ENCODE measurements around the gene SERGEF.

Gene SERGEF

DNA sequence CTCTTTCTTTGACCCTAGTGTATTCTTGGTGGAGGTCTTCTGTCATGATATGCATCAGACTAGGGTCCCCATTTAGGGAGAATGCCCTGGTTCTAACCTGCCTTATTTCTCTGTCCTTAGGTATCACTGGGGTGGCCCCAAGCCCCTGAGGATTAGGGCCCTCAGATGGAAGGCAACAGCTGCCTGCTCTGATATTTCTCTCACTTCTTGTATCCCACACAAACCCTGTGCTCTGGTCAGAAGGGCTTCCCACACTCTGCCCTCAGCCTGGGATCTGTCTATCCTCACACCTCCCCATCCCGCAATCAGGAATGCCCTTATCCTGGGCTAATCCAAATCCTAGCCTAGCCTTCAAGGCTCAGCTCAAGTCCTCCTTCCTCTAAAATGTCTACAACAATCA is 202.8 kb downstream of the SERGEF start:
- no peak for DNase-seq

GRCh38 chr11:17807034-17807433 is 205.8 kb downstream of the SERGEF start:
- DNase-seq: no peak

- DNase-seq: no peak
Observed at GRCh38 chr11:17805873-17806272, 207.0 kb downstream of the SERGEF start.

DNA sequence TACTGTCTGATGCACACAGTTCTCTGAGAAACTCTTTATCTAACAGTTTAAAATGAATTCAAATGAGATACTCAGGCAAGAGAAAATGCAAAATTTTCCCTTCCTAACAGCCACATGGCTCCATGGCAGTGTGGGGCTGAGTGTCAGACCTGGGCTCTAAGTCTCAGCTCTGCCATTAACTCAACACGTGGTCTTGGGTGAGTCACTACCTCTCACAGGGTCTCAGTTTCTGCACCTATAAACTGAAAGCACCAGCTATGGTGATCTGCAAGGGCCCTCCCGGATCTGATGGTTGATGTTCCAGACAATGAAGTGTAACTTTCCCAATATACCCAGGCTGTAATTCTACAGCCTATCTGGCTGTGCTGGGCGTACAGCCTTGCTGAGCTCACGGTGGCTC is 207.8 kb downstream of the SERGEF start:
- no peak for DNase-seq

DNA sequence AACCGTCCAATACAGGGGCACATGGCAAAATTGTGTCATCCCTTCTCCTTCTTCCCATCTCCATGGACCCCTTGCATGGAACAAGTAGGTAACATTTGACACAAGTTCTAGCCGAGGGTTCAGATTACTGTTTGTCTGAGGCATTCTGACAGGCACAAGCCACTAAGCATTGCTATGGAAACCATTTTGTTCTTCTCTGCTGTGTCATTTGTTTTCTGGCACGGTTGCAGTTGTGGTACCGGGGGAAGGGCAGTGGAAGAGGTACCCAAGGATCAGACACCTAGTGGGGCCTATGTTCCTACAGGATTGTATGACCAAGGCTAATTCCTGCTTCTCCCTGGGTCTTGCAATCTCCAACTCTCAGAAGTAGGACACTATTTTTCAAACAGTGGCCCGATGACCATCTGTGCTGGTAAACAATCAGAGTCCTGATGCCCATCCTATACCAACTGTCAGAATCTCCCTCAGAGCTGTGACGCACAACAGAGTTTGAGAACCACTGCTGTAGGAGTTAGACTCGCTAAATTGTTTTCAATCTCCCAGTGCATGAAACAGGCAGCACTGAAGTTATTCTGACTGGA is 209.0 kb downstream of the SERGEF start:
- DNase-seq: no peak

DNA sequence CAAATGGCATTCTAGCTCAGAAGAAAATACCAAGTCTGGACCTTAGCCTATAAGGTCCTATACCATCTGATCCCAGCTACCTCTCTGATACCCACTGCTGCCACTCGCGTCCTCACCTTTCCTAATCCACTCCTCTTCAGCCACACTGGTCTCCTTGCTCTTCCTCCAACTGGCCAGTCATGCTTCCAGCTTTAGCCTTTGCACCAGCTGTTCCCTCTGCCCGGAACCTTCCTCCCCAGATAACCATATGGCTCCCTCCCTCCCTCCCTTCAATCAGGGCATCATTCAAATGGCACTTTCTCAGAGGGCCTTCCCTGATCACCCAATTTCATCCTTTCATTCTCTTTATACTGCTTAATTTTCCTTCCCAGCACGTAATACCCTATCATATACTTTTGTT is 210.4 kb downstream of the SERGEF start:
- DNase-seq: no peak

DNA sequence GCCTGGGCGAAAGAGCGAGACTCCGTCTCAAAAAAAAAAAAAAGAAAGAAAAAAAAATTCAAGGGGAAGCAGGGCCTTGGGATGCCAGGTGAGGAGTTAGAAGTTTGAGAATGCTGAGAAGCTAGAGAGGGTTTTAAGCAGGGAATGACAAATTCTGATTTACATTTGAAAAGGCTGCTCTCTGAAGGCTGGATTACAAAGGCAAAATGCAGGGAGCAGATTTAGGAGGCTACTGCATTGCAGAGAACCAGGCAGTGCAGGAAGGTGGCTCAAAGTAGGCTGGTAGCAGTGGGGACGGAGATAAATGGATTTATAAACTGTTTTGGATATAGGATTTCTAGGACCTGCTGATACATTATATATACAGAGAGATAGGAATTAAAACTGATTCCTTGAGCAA is 211.7 kb downstream of the SERGEF start:
- no peak for DNase-seq

GRCh38 chr11:17799147-17799546 is 213.7 kb downstream of the SERGEF start:
- DNase-seq: no peak

DNA sequence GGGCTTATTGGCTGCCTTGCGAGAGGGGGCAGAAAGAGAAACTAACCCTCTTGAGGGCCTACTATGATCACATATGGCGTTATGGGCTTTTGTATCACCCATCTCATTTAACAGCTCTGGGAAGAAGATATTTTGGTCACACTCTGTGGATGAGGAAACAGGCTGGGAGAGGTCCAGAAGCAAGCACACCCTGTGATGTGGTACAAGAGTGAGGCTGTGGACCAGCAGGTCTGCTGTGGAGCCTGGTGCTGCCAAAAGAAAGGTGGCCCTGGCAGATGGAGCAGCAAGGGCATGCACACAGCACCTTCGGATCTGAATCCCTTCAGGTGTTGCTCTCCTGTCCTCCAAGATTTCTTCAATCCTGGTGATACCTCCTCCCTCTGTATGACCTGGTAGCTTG is 214.1 kb downstream of the SERGEF start:
- DNase-seq: no peak

GRCh38 chr11:17798253-17798652 is 214.6 kb downstream of the SERGEF start:
- DNase-seq: no peak

- no peak for DNase-seq
Observed at GRCh38 chr11:17796154-17796553, 216.7 kb downstream of the SERGEF start.

DNA sequence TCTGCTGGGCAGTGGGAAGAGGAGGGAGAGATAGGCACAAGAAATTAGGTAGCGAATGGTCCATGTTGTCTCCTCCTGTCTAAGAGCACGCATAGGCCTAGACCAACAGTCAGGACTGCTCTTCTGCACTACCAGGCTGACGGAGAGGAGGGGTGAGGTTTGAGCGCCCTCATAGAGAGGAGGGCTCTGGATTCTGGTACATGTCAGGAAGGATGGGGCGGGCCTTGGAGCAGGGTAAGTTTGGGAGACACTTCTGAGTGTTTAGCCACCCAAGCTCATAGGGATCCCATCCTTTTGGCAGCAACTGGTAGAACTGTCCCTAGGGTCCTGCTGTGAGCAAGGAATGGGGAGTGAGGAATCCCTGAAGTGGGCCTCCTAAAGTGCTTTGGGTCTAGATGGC is 217.9 kb downstream of the SERGEF start:
- no peak for DNase-seq

DNA sequence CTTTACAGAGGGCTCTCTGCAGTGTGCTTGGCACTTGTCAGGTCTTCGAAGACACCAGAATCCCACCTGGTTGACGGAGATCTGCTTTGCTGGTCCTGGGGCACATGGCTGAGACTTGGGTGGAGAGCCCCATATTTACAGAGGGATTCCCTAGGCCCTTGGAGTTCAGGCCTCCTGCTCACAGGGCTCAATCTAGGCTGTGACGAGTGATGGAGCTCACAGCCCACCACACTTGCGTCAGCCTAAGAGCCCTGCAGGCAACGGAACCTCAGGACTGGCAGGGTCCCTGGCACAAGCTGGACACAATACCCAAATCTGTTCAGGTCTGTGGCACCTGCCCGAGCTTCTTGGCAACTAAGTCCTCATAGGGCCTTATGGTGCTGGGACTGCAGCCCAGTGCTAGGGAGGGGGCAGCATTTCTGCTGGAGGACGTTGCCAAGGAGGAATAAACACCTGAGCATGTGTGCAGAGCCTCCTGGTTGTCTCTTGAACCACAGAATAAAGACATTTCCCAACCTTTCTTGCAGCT is 219.1 kb downstream of the SERGEF start:
- DNase-seq: no peak

DNA sequence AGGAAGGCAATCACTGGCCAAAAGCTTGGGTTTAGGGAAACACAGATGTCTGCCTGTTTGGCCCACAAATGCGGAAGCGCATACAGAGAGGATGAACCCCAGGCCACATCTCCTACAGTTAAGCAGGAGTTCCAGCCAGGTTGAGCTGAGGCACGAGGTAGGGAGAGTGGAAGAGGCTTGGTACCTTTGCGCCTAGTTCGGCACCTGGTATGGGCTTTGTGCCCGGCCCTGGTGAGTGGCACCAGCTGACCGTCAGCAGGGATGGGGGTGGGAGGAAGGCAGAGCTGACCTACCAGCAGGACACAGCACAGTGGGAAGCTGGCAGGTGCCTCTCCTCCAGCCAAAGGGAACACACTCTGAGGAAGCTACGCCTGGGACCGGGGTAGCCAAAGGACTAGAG is 220.7 kb downstream of the SERGEF start:
- DNase-seq: no peak

DNA sequence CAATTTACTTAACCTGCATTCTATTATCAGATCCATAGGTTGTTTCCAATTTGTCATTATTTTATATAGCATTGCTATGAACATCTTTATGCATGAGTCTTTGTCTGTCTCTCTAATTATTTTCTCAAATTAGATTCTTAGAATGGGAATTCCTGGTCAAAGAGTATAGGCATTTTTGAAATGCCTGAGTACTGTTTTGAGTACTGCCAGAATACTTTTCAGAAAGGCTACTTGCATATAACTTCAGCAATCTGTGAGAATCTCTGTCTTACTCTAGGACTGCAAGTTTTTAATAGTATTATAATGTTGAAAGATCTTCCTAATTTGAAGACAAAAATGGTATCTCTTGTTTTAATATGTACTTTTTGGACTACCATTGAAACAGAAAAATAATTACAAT is 221.7 kb downstream of the SERGEF start:
- no peak for DNase-seq

DNA sequence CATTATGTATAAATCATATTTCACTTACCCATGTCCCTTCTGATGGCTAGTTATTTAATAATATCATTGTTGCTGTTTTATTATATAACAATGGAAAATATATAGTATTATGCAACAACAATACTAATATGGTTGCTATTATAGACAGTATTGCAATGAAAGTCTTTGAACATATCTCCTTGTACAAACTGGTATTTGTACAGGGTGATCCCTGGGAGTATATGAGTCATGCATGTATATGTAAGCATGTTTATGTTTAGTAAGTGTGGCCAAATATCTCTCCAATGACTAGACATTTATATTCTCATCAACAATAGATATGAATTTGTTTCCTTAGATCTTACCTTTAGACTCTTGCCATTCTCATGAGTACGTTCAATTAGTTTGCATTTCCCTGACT is 222.4 kb downstream of the SERGEF start:
- no peak for DNase-seq

- DNase-seq: no peak
Observed at GRCh38 chr11:17788084-17788483, 224.8 kb downstream of the SERGEF start.

GRCh38 chr11:17786824-17787525 is 225.9 kb downstream of the SERGEF start:
- DNase-seq: no peak

GRCh38 chr11:17783878-17784277 is 229.0 kb downstream of the SERGEF start:
- DNase-seq: no peak

DNA sequence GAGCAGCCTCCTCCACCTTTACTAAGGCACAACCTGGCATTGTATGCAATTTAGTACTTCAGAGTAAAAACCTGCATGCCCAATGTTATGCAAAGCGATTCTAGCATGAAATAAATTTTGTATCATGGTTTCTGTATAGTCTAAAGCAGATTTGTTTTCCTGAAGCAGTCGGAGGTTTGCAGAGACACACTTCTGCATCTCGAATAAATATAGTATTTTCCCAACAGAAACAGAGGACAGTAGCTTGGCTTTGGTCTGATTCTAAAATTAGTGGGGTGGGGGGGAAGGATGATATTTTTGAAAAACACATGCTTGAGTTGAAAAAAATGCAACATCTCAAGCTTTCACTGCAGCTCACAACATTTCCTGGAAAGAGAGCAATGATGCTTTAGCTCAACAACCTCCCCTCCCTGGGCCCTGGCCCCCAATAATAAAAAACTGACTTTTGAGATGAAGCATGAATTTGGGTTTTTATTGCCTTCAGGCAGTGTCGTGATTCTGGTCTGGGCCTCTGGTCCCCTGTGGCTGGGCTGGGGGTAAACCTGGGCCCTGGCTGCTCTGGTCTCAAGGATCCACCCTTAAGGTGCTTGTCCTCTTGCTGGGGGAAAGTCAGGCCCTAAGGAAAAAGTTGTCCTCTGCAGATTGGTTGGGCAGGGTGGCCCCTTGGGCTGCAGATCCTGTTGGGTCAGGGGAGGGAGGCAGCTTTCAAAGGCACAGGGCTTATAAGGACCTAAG is 230.1 kb downstream of the SERGEF start:
- no peak for DNase-seq

DNA sequence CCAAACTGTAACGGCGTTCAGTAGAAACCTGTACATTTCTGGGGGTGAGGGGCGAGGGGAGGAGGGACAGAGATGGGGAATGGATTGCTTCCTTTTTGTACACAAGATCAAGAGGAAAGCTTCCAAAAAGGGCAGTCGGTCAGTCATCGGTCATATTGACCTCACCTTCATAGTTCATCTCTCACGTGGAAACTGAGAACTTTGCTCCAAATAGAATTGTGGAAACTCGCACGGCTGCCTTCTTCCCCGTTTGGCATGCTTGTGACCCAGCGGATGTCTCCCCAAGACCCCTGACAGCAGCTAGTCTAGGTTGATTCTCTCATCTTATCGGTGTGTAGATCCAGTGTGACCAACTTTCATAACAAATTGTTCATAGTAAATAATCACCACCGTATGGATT is 230.7 kb downstream of the SERGEF start:
- DNase-seq: no peak

DNA sequence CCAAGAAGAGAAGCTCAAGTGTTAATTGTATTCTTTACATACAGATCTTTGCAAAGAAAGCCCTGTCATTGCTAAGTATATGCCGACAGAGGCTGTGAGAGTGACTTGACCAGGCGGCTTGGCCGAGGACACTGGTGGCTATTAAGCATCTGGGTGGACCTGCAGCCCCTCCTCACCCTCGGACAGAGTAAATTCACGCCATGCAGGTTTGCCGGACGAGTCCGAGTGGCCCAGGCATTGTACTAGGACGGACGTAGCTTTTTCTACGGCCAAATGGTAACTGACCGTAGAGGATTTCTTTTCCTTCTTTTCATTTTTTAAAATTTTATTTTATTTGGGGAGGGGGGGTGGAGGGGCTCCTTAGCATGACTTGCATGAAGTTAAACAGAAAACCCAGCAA is 231.2 kb downstream of the SERGEF start:
- no peak for DNase-seq

- DNase-seq: no peak
Observed at GRCh38 chr11:17781221-17781620, 231.6 kb downstream of the SERGEF start.

GRCh38 chr11:17780668-17781067 is 232.2 kb downstream of the SERGEF start:
- no peak for DNase-seq

Data from NK-92 treated with Interleukin-12 subunit alpha and Interleukin-12 subunit beta, amount 100 ng/mL, for 24 hours (cell line).